NT2/D1 (cell line): Measurements from ENCODE around the gene BGLAP.

Experiments used
- YY1 ChIP-seq: IDR thresholded peaks from 2 replicates; pipeline ENCODE4 v1.6.1; 2011; ENCODE audit not compliant: insufficient read length, insufficient read depth
- ZNF274 ChIP-seq: IDR thresholded peaks from 2 replicates; pipeline ENCODE4 v1.6.1; 2011; ENCODE audit warnings: mild to moderate bottlenecking, low read depth, low read length

DNA sequence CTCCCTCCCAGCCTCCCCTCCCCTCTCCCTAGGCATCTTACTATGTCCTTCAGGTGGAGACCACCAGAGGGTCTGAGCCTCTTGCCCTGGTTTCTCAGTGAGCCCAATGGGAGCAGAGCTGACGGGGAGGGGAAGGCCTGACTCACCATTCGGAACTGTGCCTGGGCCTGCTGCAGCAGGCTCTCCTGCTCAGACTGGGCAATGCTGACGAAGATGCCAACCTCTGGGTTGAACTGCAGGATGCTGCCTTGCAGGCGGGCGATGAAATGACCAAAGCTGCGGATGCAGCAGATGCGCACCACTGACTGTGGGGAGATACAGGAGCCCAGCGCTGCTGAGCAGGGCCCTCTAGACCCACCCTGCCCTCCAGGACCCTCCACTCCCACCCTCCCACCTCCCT, 16.9 kb downstream of the BGLAP start:
- TF ChIP-seq ZNF274 = no peak
- TF ChIP-seq YY1 = no peak
